ENCODE data around the gene TMEM234.

Gene TMEM234

DNA sequence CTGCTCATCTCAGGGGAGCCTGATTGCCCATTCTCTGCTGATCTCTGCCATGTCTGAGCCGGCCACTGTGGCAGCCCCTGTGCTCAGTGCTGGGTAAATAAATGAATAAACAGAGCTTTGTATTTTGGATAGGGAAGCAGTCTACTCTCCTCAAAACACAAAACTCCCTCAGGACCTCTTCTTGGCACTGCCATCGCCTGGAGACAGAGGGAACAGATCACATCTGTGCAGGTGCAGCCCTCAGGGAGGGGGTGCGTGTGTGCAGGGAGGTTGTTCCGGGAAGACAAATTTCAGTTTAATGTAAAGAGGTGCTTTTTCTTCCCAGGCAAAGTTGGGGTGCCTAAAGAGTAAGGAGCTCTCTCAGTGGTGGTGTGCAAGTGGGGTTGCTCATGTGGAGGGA is 17.2 kb upstream of the TMEM234 start:
- TF ChIP-seq, protein P1, sequence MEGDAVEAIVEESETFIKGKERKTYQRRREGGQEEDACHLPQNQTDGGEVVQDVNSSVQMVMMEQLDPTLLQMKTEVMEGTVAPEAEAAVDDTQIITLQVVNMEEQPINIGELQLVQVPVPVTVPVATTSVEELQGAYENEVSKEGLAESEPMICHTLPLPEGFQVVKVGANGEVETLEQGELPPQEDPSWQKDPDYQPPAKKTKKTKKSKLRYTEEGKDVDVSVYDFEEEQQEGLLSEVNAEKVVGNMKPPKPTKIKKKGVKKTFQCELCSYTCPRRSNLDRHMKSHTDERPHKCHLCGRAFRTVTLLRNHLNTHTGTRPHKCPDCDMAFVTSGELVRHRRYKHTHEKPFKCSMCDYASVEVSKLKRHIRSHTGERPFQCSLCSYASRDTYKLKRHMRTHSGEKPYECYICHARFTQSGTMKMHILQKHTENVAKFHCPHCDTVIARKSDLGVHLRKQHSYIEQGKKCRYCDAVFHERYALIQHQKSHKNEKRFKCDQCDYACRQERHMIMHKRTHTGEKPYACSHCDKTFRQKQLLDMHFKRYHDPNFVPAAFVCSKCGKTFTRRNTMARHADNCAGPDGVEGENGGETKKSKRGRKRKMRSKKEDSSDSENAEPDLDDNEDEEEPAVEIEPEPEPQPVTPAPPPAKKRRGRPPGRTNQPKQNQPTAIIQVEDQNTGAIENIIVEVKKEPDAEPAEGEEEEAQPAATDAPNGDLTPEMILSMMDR (conservative IDR thresholded peaks at IDR 0.05; ENCODE audit: low read depth, low read length) = no peak
- no peak overlapping the region for H3K4me3 ChIP-seq (ENCODE audit: low read length)
- DNase-seq (ENCODE audit: low read depth) = no peak

GRCh38 chr1:32234792-32235191 is 12.6 kb upstream of the TMEM234 start:
- no peak overlapping the region for H3K4me3 ChIP-seq (ENCODE audit: low read length)
- TF ChIP-seq, protein P1 (conservative IDR thresholded peaks at IDR 0.05; ENCODE audit: low read depth, low read length) = no peak
- DNase-seq (ENCODE audit: low read depth) = no peak

- H3K4me3 ChIP-seq (ENCODE audit: low read length) = no peak overlapping the region
- no peak for DNase-seq (ENCODE audit: low read depth)
- TF ChIP-seq, protein P1 (conservative IDR thresholded peaks at IDR 0.05; ENCODE audit: low read depth, low read length) = no peak
Measured at GRCh38 chr1:32232558-32233304, 10.6 kb upstream of the TMEM234 start.

DNA sequence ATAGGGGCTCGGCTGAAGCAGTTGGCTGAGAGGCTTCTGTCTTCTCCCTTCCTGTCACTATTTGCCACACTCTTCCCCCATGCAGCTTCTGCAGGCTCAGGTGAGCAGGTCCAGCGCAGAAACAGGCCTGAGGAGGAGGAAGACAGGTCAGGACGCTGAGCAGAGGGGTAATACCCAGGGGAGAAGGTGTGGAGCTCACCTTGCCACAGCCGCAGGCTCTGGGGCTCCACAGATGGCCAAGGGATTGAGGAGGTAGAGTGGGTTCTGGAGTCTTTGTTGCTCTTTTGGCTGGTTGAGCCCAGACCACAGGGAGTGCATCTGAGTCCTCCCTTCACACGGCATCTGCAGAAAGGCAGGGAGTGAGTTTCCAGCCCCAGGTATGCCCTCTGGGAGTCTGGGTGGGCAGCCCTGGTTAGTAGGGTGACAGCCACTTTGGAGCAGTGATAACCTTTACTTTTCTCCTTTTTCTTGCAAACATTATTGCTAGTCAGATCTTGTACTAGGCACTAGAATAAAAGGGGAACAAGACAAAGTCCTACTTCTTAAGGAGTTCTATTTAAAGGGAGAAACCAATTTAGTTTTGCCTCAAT is 9.8 kb upstream of the TMEM234 start:
- H3K4me3 ChIP-seq (ENCODE audit: low read length) = no peak overlapping the region
- TF ChIP-seq, protein P1 (conservative IDR thresholded peaks at IDR 0.05; ENCODE audit: low read depth, low read length) = no peak
- no peak for DNase-seq (ENCODE audit: low read depth)

GRCh38 chr1:32228771-32229170 is 6.6 kb upstream of the TMEM234 start:
- no peak for DNase-seq (ENCODE audit: low read depth)
- TF ChIP-seq, protein P1 (conservative IDR thresholded peaks at IDR 0.05; ENCODE audit: low read depth, low read length) = no peak
- no peak overlapping the region for H3K4me3 ChIP-seq (ENCODE audit: low read length)

- TF ChIP-seq, protein P1 (conservative IDR thresholded peaks at IDR 0.05; ENCODE audit: low read depth, low read length) = no peak
- no peak for DNase-seq (ENCODE audit: low read depth)
- no peak overlapping the region for H3K4me3 ChIP-seq (ENCODE audit: low read length)
Measured at GRCh38 chr1:32224285-32224684, 2.1 kb upstream of the TMEM234 start.

- TF ChIP-seq, protein P1 (conservative IDR thresholded peaks at IDR 0.05; ENCODE audit: low read depth, low read length) = no peak
- DNase-seq (ENCODE audit: low read depth) = no peak
- H3K4me3 ChIP-seq (ENCODE audit: low read length) = no peak overlapping the region
Measured at GRCh38 chr1:32223683-32224082, 1.5 kb upstream of the TMEM234 start.

Measured in retinal pigment epithelial cell (primary cell).